Erythroblast (primary cell): ENCODE data around the gene OR9A2.

Experiments
- GATA1 ChIP-seq: IDR thresholded peaks from 2 replicates; pipeline ENCODE4 v1.6.1; 2011; ENCODE audit warnings: low read depth, mild to moderate bottlenecking, control low read depth, low read length, moderate library complexity
- POLR2A ChIP-seq: IDR thresholded peaks from 2 replicates; pipeline ENCODE4 v1.6.1; 2011; ENCODE audit warnings: mild to moderate bottlenecking, low read length

DNA sequence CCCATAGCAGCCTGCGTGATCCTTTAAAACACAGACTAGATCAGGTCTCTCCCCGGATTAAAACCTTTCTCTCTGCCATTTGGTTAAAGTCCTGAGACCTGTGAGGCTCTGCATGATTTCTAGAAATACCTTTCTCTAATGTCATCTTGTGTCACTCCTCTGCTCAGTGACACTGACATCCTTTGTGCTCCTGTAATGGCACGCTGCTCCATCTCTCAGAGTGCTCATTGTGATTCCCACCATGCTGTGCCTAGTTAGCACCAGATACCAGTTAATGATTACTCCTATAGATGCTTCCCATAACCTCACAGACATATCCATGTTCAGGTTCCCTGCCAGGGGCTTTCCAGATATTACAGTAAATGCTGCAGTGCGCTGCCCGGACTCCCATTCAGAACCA lies 11.7 kb upstream of the OR9A2 start:
- TF ChIP-seq POLR2A: no peak
- no peak for TF ChIP-seq GATA1
